ENCODE results near the gene MRPL44. TPM values are rescaled to one million over a fixed set of nuclear protein-coding genes. Genes with fewer than 3 reads are reported as not detected.
"Not testable (repeated sequence)": the region's sequence is repeated elsewhere in the genome, so short reads cannot be mapped to it uniquely, and the experiment has no call there.

MRPL44 gene
- total RNA-seq, 1 experiment from 2014 or later, result 66.4 TPM

DNA sequence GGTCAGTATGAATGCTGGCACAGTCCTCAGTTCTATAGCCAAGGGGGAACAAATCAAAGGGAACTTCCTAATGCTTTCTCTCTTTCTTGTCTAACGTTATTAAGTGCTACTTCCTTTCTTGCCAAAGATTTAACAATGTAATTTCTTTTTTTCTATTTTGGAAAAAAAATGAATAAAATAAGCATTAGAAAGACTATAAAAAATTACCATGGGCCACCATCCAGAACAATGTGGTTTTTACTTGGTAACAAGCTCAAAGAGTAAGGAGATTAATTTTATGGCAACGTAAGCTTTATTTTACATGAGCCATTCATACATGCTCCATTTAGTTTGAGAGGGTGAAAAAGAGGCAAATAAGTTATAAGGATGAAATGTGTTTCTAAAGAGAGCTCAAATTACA lies 41.7 kb downstream of the MRPL44 start:
- intact Hi-C loops (cut with micrococcal nuclease; ENCODE audit: unreplicated experiment), result no loop called here
- H2AFZ ChIP-seq, result no peak overlapping the region
- ChIA-PET CTCF (interaction anchor here (0.7 kb wide), 1 partner anchor 9 kb away, joined by 4 read pairs; no protein-coding TSS in a partner anchor), POLR2A (ENCODE audit: unreplicated experiment) (interaction anchor here (0.6 kb wide), 1 partner anchor 289 kb away, joined by 3 read pairs; no protein-coding TSS in a partner anchor)
- no peaks in the 10 kb centered on the region for H4K20me1 ChIP-seq (ENCODE audit: insufficient read depth)
- no peak overlapping the region for H3K27ac ChIP-seq
- H3K4me3 ChIP-seq, result no peak overlapping the region
- BruUV-seq (replicated peaks), result no TSS peak
- no peaks in the 10 kb centered on the region for H3K27me3 ChIP-seq (ENCODE audit: insufficient read depth, low read depth)
- no peak overlapping the region for H3K4me2 ChIP-seq
- H3K4me1 ChIP-seq (replicated peaks; ENCODE audit: insufficient read depth), result no peaks in the 10 kb centered on the region
- peaks cover 37% of the 10 kb centered on the region for H3K36me3 ChIP-seq (ENCODE audit: low read depth)
- H3K9me2 ChIP-seq (ENCODE audit: insufficient read depth), result no peaks in the 10 kb centered on the region
- peaks cover 8% of the 10 kb centered on the region; the same call in 1 of the 2 replicates for H3K9me3 ChIP-seq (ENCODE audit: insufficient read depth, low read depth)
- TF ChIP-seq EZH2 (IDR thresholded peaks at IDR 0.05; ENCODE audit: low read depth) (no peak), CTCF (conservative IDR thresholded peaks at IDR 0.05) (no peak)
- H3K79me2 ChIP-seq (ENCODE audit: low read depth), result no peaks in the 10 kb centered on the region
- DNase-seq, result no peak
- H3F3A ChIP-seq (ENCODE audit: insufficient read depth, low read depth), result no peaks in the 10 kb centered on the region; the same call in 1 of the 2 replicates

DNA sequence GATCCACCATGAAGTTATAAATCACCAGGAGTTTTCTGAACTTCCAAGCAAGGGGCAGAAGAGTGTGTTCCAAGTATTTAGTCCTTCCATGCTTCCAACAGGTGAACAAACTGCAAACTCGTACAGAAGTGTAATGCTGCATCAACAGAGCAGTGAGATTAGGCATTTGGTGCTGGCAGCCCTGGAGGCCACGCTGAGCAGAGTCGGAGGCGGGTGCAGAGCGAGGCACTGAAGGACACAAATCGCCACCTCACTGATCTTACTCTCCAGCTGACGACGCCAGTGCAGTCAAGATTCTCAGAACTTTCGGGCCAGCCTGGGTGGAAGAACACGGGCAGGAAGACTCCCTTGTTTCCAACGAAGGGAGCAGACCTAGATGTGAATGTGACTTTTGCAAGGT lies 42.6 kb downstream of the MRPL44 start:
- ChIA-PET POLR2A (ENCODE audit: unreplicated experiment) (no interaction called here), CTCF (no interaction called here)
- no TSS peak for BruUV-seq (replicated peaks)
- Histone ChIP-seq H3K27me3 (ENCODE audit: insufficient read depth, low read depth) (no peaks in the 10 kb centered on the region), H3K4me3 (no peak overlapping the region), H3K9me2 (ENCODE audit: insufficient read depth) (no peaks in the 10 kb centered on the region), H3K9me3 (ENCODE audit: insufficient read depth, low read depth) (peaks cover 8% of the 10 kb centered on the region; the same call in 1 of the 2 replicates), H3K4me2 (no peak overlapping the region), H3K36me3 (ENCODE audit: low read depth) (peaks cover 37% of the 10 kb centered on the region), H3F3A (ENCODE audit: insufficient read depth, low read depth) (no peaks in the 10 kb centered on the region), H3K79me2 (ENCODE audit: low read depth) (no peaks in the 10 kb centered on the region), H3K27ac (no peak overlapping the region), H4K20me1 (ENCODE audit: insufficient read depth) (no peaks in the 10 kb centered on the region), H3K4me1 (replicated peaks; ENCODE audit: insufficient read depth) (no peaks in the 10 kb centered on the region), H2AFZ (no peak overlapping the region)
- intact Hi-C loops (cut with micrococcal nuclease; ENCODE audit: unreplicated experiment), result no loop called here
- no peak for DNase-seq
- no peak for TF ChIP-seq EZH2 (IDR thresholded peaks at IDR 0.05; ENCODE audit: low read depth)

DNA sequence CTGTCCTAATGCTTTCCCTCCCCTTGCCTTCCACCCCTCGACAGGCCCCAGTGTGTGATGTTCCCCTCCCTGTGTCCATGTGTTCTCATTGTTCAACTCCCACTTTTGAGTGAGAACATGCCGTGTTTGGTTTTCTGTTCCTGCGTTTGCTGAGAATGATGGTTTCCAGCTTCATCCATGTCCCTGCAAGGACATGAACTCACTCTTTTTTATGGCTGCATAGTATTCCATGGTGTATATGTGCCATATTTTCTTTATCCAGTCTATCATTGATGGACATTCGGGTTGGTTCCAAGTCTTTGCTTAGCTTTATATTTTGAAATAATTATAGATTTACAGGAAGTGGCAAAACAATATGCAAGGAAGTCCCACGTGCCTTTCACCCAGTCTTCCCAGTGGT lies 43.4 kb downstream of the MRPL44 start:
- peaks cover 31% of the 10 kb centered on the region; the same call in 1 of the 2 replicates for H3K36me3 ChIP-seq (ENCODE audit: low read depth)
- H3K9me3 ChIP-seq (ENCODE audit: insufficient read depth, low read depth); POLR2A ChIA-PET (ENCODE audit: unreplicated experiment); BruUV-seq (replicated peaks); H3K4me1 ChIP-seq (replicated peaks; ENCODE audit: insufficient read depth); H3K27me3 ChIP-seq (ENCODE audit: insufficient read depth, low read depth); H2AFZ ChIP-seq; DNase-seq; H3K4me2 ChIP-seq; H3K27ac ChIP-seq; H3K4me3 ChIP-seq; H3K9me2 ChIP-seq (ENCODE audit: insufficient read depth); H4K20me1 ChIP-seq (ENCODE audit: insufficient read depth); intact Hi-C loops (cut with micrococcal nuclease; ENCODE audit: unreplicated experiment); H3F3A ChIP-seq (ENCODE audit: insufficient read depth, low read depth); H3K79me2 ChIP-seq (ENCODE audit: low read depth): not testable (repeated sequence)
- CTCF ChIA-PET, result interaction anchor here (0.5 kb wide), 1 partner anchor 576 kb away, joined by 3 read pairs; no protein-coding TSS in a partner anchor

- no peaks in the 10 kb centered on the region for H3K27me3 ChIP-seq (ENCODE audit: insufficient read depth, low read depth)
- H3K4me3 ChIP-seq, result no peak overlapping the region
- no TSS peak for BruUV-seq (replicated peaks)
- ChIA-PET POLR2A (ENCODE audit: unreplicated experiment) (no interaction called here), CTCF (interaction anchor here (0.5 to 1.8 kb wide), 3 partner anchors 10 to 138 kb away, joined by 3 to 6 read pairs (median 3); no protein-coding TSS in a partner anchor)
- 0 out of 2 replicates have a peak, but pooled peaks cover 17% of the 10 kb centered on the region for H3K36me3 ChIP-seq (ENCODE audit: low read depth)
- no peak for DNase-seq
- intact Hi-C loops (cut with micrococcal nuclease; ENCODE audit: unreplicated experiment), result no loop called here
- no peaks in the 10 kb centered on the region for H4K20me1 ChIP-seq (ENCODE audit: insufficient read depth)
- no peak overlapping the region for H3K27ac ChIP-seq
- H3K9me2 ChIP-seq (ENCODE audit: insufficient read depth), result no peaks in the 10 kb centered on the region
- H3F3A ChIP-seq (ENCODE audit: insufficient read depth, low read depth), result 0 out of 2 replicates have a peak, but pooled peaks cover 4% of the 10 kb centered on the region
- no peak overlapping the region for H3K4me2 ChIP-seq
- H2AFZ ChIP-seq, result no peak overlapping the region
- no peaks in the 10 kb centered on the region for H3K9me3 ChIP-seq (ENCODE audit: insufficient read depth, low read depth)
- TF ChIP-seq CTCF (conservative IDR thresholded peaks at IDR 0.05), result no peak
- TF ChIP-seq EZH2 (IDR thresholded peaks at IDR 0.05; ENCODE audit: low read depth), result no peak
- no peaks in the 10 kb centered on the region for H3K79me2 ChIP-seq (ENCODE audit: low read depth)
- no peaks in the 10 kb centered on the region; the same call in 1 of the 2 replicates for H3K4me1 ChIP-seq (replicated peaks; ENCODE audit: insufficient read depth)
Observed at GRCh38 chr2:224004105-224004695, 46.9 kb downstream of the MRPL44 start.

All from PC-9 (cell line).